Measurements from ENCODE around the gene CEACAM4.

DNA sequence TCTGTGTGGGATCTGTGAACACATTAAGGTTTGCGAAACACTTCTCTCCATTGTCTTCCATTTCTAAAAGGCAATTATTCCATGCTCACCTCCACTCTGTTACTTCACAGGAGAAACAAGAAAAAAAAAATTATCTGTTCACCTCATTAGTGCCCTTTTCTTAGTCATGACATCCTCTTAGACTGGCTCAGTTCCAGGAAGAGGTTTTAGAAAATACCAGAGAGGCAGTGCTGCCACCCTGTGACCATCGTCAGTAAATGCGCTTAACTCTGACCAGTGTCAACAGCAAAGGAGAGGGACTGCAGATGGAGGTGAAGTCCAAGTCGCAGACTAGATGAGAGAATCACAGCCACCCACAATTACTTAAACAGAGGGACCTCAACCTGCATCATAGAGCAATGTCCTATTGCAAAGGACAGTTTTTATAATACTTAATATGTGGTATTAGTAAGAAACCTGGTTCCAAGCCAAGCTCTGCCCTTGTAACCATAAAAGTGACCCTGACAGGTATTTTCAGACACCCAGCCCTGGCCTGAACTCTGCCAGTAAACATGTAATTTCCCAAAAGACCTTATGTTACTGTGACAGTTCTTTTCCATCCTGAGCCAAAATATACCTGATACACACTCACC lies 31.5 kb downstream of the CEACAM4 start:
- TF ChIP-seq, protein P1, sequence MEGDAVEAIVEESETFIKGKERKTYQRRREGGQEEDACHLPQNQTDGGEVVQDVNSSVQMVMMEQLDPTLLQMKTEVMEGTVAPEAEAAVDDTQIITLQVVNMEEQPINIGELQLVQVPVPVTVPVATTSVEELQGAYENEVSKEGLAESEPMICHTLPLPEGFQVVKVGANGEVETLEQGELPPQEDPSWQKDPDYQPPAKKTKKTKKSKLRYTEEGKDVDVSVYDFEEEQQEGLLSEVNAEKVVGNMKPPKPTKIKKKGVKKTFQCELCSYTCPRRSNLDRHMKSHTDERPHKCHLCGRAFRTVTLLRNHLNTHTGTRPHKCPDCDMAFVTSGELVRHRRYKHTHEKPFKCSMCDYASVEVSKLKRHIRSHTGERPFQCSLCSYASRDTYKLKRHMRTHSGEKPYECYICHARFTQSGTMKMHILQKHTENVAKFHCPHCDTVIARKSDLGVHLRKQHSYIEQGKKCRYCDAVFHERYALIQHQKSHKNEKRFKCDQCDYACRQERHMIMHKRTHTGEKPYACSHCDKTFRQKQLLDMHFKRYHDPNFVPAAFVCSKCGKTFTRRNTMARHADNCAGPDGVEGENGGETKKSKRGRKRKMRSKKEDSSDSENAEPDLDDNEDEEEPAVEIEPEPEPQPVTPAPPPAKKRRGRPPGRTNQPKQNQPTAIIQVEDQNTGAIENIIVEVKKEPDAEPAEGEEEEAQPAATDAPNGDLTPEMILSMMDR (conservative IDR thresholded peaks at IDR 0.05; ENCODE audit: low read depth, low read length): peak; percentile 59
- TF ChIP-seq POLR2A (IDR thresholded peaks at IDR 0.05; ENCODE audit: low read depth, low read length) (no peak), SMC3 (IDR thresholded peaks at IDR 0.05; ENCODE audit: low read depth, low read length) (0 out of 2 replicates have a peak, but pooled peaks have one; percentile 21), MAZ (IDR thresholded peaks at IDR 0.05; ENCODE audit: borderline replicate concordance, low read depth, low read length) (no peak), CEBPB (IDR thresholded peaks at IDR 0.05; ENCODE audit: low read depth, low read length) (no peak), RFX5 (IDR thresholded peaks at IDR 0.05; ENCODE audit: low read depth, low read length) (no peak), RAD21 (IDR thresholded peaks at IDR 0.05; ENCODE audit: low read length) (peak; percentile 36; the same call in 1 of the 2 replicates), BHLHE40 (IDR thresholded peaks at IDR 0.05; ENCODE audit: low read depth, low read length) (no peak)
- TF ChIP-seq, protein P2, sequence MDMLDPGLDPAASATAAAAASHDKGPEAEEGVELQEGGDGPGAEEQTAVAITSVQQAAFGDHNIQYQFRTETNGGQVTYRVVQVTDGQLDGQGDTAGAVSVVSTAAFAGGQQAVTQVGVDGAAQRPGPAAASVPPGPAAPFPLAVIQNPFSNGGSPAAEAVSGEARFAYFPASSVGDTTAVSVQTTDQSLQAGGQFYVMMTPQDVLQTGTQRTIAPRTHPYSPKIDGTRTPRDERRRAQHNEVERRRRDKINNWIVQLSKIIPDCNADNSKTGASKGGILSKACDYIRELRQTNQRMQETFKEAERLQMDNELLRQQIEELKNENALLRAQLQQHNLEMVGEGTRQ (IDR thresholded peaks at IDR 0.05; ENCODE audit: low read depth, low read length): no peak
